ENCODE data around the gene MGRN1.

Gene MGRN1

DNA sequence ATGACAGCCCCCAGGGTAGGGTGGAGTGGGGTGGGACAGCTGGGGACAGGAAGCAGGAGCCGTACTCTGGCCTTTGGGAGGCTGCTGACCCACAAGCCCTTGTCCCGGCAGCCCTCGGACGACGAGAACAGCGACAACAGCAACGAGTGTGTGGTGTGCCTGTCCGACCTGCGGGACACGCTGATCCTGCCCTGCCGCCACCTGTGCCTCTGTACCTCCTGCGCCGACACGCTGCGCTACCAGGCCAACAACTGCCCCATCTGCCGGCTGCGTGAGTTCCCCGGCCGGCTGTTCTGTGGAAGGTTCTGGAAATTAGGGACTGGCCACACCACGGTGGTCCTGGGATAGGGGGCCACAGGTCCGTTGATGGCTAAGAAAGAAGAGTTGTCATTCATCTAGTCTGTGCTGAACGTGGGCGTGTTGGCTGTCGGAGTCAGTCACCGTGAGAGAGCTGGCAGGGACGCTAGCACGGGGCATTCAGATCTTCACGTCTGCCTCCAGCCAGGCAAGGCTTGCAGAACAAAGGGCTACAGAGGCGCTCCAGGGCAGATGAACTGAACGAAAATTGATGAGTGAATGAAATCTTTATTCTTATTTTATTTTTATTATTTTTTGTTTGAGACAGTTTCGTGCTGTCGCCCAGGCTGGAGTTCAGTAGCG, 48.9 kb downstream of the MGRN1 start:
- no peak overlapping the region for H3K4me3 ChIP-seq (ENCODE audit: low read length)
- TF ChIP-seq, protein P1, sequence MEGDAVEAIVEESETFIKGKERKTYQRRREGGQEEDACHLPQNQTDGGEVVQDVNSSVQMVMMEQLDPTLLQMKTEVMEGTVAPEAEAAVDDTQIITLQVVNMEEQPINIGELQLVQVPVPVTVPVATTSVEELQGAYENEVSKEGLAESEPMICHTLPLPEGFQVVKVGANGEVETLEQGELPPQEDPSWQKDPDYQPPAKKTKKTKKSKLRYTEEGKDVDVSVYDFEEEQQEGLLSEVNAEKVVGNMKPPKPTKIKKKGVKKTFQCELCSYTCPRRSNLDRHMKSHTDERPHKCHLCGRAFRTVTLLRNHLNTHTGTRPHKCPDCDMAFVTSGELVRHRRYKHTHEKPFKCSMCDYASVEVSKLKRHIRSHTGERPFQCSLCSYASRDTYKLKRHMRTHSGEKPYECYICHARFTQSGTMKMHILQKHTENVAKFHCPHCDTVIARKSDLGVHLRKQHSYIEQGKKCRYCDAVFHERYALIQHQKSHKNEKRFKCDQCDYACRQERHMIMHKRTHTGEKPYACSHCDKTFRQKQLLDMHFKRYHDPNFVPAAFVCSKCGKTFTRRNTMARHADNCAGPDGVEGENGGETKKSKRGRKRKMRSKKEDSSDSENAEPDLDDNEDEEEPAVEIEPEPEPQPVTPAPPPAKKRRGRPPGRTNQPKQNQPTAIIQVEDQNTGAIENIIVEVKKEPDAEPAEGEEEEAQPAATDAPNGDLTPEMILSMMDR (conservative IDR thresholded peaks at IDR 0.05; ENCODE audit: low read depth, low read length), result no peak
- no peak for DNase-seq (ENCODE audit: low read depth)

DNA sequence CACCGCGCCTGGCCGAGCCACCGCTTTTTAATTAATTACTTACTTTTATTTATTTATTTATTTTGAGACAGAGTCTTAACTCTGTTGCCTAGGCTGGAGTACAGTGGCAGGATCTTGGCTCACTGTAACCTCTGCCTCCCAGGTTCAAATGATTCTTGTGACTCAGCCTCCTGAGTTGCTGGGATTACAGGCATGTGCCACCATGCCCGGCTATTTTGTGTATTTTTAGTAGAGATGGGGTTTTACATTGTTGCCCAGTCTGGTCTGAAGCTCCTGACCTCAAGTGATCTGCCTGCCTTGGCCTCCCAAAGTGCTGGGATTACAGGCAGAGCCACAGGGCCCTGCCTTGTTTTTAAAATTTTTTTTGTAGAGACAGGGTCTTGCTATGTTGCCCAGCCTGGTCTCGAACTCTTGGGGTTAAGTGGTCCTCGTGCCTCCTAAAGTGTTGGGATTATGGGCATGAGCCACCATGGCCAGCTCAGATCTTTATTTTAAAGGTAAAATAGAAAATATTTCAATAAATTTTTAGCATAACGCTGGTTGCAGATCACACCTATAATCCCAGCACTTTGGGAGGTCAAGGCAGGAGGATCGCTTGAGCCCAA, 50.4 kb downstream of the MGRN1 start:
- no peak for DNase-seq (ENCODE audit: low read depth)
- TF ChIP-seq, protein P1 (conservative IDR thresholded peaks at IDR 0.05; ENCODE audit: low read depth, low read length), result no peak
- H3K4me3 ChIP-seq (ENCODE audit: low read length), result no peak overlapping the region

DNA sequence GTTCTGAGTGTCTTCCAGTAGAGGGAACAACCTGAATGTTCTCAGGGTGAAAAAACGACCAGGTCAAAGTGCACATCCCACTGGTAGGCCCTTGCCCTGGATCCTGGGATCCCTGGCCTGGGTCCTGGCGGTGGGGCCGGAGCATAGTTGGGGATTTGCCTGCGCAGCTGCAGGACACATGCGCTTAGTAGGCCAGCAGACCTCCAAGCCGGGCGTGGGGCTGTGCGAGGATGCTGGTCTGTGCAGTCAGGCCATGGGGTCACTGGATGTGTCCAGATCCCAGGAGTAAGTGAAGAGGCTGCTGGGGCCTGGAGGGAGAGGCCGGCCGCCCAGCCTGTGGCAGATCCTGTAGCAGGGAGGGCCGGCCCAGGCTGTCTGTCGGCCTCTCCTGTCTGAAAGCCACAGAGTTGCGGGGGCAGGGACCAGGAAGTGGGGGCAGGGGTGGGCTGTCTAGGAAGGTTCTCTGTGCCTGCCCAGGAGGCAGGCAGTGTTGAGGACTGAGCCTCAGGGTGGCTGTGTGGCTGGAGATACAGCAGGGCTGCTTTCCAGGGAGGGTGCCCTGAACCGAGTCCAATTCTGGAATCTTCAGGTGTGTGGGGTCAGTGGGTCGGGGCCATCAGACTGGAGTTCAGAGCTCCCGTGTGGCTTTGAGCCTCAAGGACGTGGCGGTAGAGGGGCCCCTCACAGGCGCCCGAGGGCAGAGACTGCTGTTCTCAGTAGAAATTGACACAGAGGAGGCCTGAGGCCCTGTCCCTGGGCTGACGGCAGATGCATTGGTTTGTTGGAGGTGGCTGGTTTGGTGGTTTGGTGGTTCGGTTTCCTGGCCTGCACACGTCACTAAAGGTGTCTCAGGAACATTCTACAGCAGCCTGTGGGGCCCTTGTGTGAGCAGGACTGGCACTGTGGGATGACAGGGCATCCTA, 51.5 kb downstream of the MGRN1 start:
- no peak overlapping the region for H3K4me3 ChIP-seq (ENCODE audit: low read length)
- no peak for DNase-seq (ENCODE audit: low read depth)
- TF ChIP-seq, protein P1 (conservative IDR thresholded peaks at IDR 0.05; ENCODE audit: low read depth, low read length), result no peak

DNA sequence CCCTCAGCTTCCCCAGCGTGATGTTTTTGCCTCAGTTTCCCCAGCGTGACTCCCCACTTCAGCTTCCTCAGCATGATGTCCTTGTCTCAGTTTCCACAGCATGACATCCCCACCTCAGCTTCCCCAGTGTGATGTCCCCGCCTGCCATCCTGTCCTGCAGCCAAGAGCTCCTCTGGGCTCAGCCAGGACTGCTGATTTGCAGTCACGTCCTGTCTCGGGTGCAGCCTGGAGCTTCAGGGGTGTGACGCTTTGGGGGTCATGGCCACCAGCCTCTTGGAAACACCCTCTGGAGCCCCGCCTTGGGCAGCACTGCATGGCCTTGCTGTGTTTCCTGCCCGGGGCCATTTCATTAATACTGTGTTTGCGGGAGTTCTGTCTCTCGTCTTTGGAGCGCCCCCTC, 52.2 kb downstream of the MGRN1 start:
- H3K4me3 ChIP-seq (ENCODE audit: low read length), result no peak overlapping the region
- TF ChIP-seq, protein P1 (conservative IDR thresholded peaks at IDR 0.05; ENCODE audit: low read depth, low read length), result no peak
- no peak for DNase-seq (ENCODE audit: low read depth)

DNA sequence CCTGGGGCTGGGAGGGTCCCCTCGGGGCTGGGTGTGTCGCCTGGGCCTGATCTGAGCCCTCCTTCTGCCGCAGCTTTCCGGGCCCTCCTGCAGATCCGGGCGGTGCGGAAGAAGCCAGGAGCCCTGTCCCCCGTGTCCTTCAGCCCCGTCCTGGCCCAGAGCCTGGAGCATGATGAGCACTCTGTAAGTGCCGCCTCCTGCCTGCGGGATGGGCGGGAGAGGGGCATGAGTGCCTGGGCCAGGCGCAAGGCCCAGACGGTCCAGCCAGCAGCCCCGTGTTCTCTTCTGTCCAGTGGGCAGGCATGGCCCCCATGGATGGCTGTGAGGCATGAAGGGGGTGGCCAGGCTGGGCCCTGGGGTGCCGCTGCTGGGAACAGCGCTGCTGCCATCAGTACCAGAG, 52.8 kb downstream of the MGRN1 start:
- no peak overlapping the region for H3K4me3 ChIP-seq (ENCODE audit: low read length)
- DNase-seq (ENCODE audit: low read depth), result no peak
- TF ChIP-seq, protein P1 (conservative IDR thresholded peaks at IDR 0.05; ENCODE audit: low read depth, low read length), result no peak

DNA sequence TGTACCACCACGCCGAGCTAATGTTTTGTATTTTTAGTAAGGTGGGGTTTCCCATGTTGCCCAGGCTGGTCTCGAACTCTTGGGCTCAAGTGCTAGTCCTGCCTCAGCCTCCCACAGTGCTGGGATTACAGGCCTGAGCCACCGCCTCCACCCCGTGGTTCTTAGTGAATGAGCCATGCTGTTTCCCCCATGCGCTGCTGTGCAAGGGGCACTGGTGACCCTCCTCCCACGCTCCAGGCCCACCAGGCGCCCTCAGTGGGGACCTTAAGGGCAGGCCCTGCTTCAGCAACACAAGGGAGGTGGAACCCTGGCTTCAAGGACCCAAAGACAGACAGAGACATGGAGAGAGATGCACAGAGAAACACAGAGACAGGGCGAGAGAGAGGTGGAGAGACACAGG, 53.4 kb downstream of the MGRN1 start:
- H3K4me3 ChIP-seq (ENCODE audit: low read length), result no peak overlapping the region
- DNase-seq (ENCODE audit: low read depth), result no peak
- TF ChIP-seq, protein P1 (conservative IDR thresholded peaks at IDR 0.05; ENCODE audit: low read depth, low read length), result no peak

Data from retinal pigment epithelial cell (primary cell).